Right lobe of liver (tissue), 6 donors: ENCODE measurements around the gene GULP1. TPM values are rescaled to one million over a fixed set of nuclear protein-coding genes. Genes with fewer than 3 reads are reported as not detected.

Experiments
- ATAC-seq, 4 donors: fragments of 200-7000 bp; cut with Tn5 transposase; one replicate each; pipeline ENCODE4 v1.9.1; 2020; ENCODE audit warnings: mild to moderate bottlenecking in 4 of 4, moderate library complexity in 4 of 4
- DNase-seq, 3 donors: peaks; one replicate each; pipeline ENCODE4 v3.0.0-alpha.2; 2020
- H3K27ac ChIP-seq, 3 donors: fragments of 200-600 bp; one replicate each; pipeline ENCODE4 v1.8.0; 2022
- H3K27me3 ChIP-seq, 2 donors: fragments of 200-600 bp; one replicate each; pipeline ENCODE4 v1.8.0; 2022
- H3K36me3 ChIP-seq, 4 donors: fragments of 200-600 bp; sonication (generic) in 1 of 4; one replicate each; pipeline versions ENCODE4 v1.5.1 to v1.8.0; 2017 to 2022; ENCODE audit warnings: control low read depth in 1 of 4
- H3K4me1 ChIP-seq, 4 donors: fragments of 200-600 bp; sonication (generic) in 1 of 4; one replicate each; pipeline versions ENCODE4 v1.5.1 to v1.8.0; 2017 to 2022; ENCODE audit warnings: control low read depth in 1 of 4
- H3K4me3 ChIP-seq, 3 donors: fragments of 200-600 bp; one replicate each; pipeline ENCODE4 v1.8.0; 2022
- H3K9me3 ChIP-seq, 4 donors: fragments of 200-600 bp; sonication (generic) in 1 of 4; one replicate each; pipeline versions ENCODE4 v1.5.1 to v1.8.0; 2017 to 2022; ENCODE audit warnings: control low read depth in 1 of 4
- CTCF ChIP-seq, 4 donors: fragments of 200-600 bp in 3 of 4; fragments of 450-650 bp in 1 of 4; IDR thresholded peaks; one replicate each; pipeline versions ENCODE4 v1.5.1 to v1.8.0; 2016 to 2022; ENCODE audit warnings: antibody characterized with exemption in 4 of 4, mild to moderate bottlenecking in 2 of 4
- POLR2A ChIP-seq: fragments of 450-650 bp; IDR thresholded peaks from one replicate; pipeline ENCODE4 v1.6.1; 2017; ENCODE audit warnings: antibody characterized with exemption, mild to moderate bottlenecking
- WGBS: methylation state at CpG from one replicate; pipeline ENCODE4 v1.1.6; 2018; ENCODE audit warnings: low coverage, low lambda C conversion rate; ENCODE audit not compliant: insufficient coverage; ENCODE audit errors: missing lambda C conversion rate; 5-methylcytosine and 5-hydroxymethylcytosine counted together
- intact Hi-C, 2 donors: fragments of 100-400 bp; cut with DNase I; formaldehyde crosslinking; loops; one replicate each; pipeline versions ENCODE4 v1.11.2 to v1.14.1; 2022
- total RNA-seq, 6 experiments: library from RNA; depleted of rRNA in 2 of 6; stranded (reverse); fragments of >200 nt in 2 of 6; fragmentation: NEBNext Ultra II Directional in 3 of 6; extraction: Animal tissue kit (Norgen Biotek cat#: 25700) in 3 of 6; gene quantifications; one replicate each; pipeline versions ENCODE4 v1.1.0 to v1.2.4, GENCODE V29; 2016 to 2023
- donor health status: DM: no; HTN: yes; CAD: no.
- donor health status: DM: no; HTN: no; CAD: no.
- donor health status: DM: no; HTN: no; CAD: no.
- donor health status: DM: no; HTN: yes; CAD: no.
- donor health status: DM: no; HTN: yes; CAD: no.

Gene GULP1
- total RNA-seq, 6 experiments from 2014 or later = 0.42 to 4.4 (median 0.89) TPM

GRCh38 chr2:188444106-188444835 lies 152.6 kb downstream of the GULP1 start:
- Histone ChIP-seq H3K27ac (no peak overlapping the region), H3K4me1 (no peaks in the 10 kb centered on the region), H3K36me3 (no peaks in the 10 kb centered on the region), H3K4me3 (no peak overlapping the region), H3K9me3 (no peaks in the 10 kb centered on the region), H3K27me3 (no peaks in the 10 kb centered on the region)
- ATAC-seq = no peak
- no peak for DNase-seq
- TF ChIP-seq CTCF (IDR thresholded peaks at IDR 0.05) (no peak), POLR2A (no peak)
- WGBS = 56% methylated on average over 2 of the region's 3 CpGs
- intact Hi-C loops = no loop called here

GRCh38 chr2:188449561-188449960 lies 157.9 kb downstream of the GULP1 start:
- no peaks in the 10 kb centered on the region for H3K36me3 ChIP-seq
- DNase-seq = no peak
- no peaks in the 10 kb centered on the region for H3K4me1 ChIP-seq
- no peaks in the 10 kb centered on the region for H3K27me3 ChIP-seq
- no peak for ATAC-seq
- H3K9me3 ChIP-seq = no peaks in the 10 kb centered on the region
- no peak overlapping the region for H3K4me3 ChIP-seq
- intact Hi-C loops = no loop called here
- TF ChIP-seq CTCF (IDR thresholded peaks at IDR 0.05) (no peak), POLR2A (no peak)
- 92% methylated on average over 1 of the region's 1 CpG for WGBS
- H3K27ac ChIP-seq = no peak overlapping the region

- no peak for ATAC-seq
- Histone ChIP-seq H3K27ac (no peak overlapping the region), H3K4me3 (no peak overlapping the region), H3K36me3 (no peaks in the 10 kb centered on the region), H3K9me3 (no peaks in the 10 kb centered on the region), H3K27me3 (no peaks in the 10 kb centered on the region), H3K4me1 (no peaks in the 10 kb centered on the region)
- no peak for TF ChIP-seq CTCF (IDR thresholded peaks at IDR 0.05)
- no peak for TF ChIP-seq POLR2A
- no peak for DNase-seq
- intact Hi-C loops = no loop called here
Observed at GRCh38 chr2:188449971-188450370, 158.3 kb downstream of the GULP1 start.

- no peak overlapping the region for H3K4me3 ChIP-seq
- WGBS = 69% methylated on average over 2 of the region's 2 CpGs
- H3K36me3 ChIP-seq = no peaks in the 10 kb centered on the region
- intact Hi-C loops = no loop called here
- ATAC-seq (no peak), DNase-seq (no peak)
- H3K27ac ChIP-seq = no peak overlapping the region
- no peaks in the 10 kb centered on the region for H3K4me1 ChIP-seq
- TF ChIP-seq CTCF (IDR thresholded peaks at IDR 0.05) (no peak), POLR2A (no peak)
- H3K27me3 ChIP-seq = no peaks in the 10 kb centered on the region
- no peaks in the 10 kb centered on the region for H3K9me3 ChIP-seq
Observed at GRCh38 chr2:188450732-188451483, 159.2 kb downstream of the GULP1 start.
